Umbilical cord (tissue), 2 donors: ENCODE measurements around the gene ZBTB47. TPM values are rescaled to one million over a fixed set of nuclear protein-coding genes. Genes with fewer than 3 reads are reported as not detected.

Source experiments
- DNase-seq: peaks from one replicate; pipeline ENCODE4 v3.0.0-alpha.2; 2015; ENCODE audit warnings: low spot score
- total RNA-seq: library from RNA; depleted of rRNA; stranded (reverse); fragments of >200 nt; gene quantifications from one replicate; pipeline ENCODE4 v1.2.3, GENCODE V29; 2014; ENCODE audit warnings: low replicate concordance; ENCODE audit not compliant: insufficient read depth

The ZBTB47 gene
- total RNA-seq, 1 donor from 2014 or later, result 49.8 TPM

- peak; percentile 78 for DNase-seq
Observed at GRCh38 chr3:42652611-42653302, 740 bp upstream of the ZBTB47 start.

- no peak for DNase-seq
Observed at GRCh38 chr3:42653303-42653559, 266 bp upstream of the ZBTB47 start.

- peak; percentile 81 for DNase-seq
Observed at GRCh38 chr3:42654331-42655201, 1.1 kb downstream of the ZBTB47 start.

GRCh38 chr3:42655331-42655888 lies 1.9 kb downstream of the ZBTB47 start:
- peak; percentile 30 for DNase-seq

GRCh38 chr3:42655980-42656679 lies 2.6 kb downstream of the ZBTB47 start:
- DNase-seq, result peak; percentile 39

GRCh38 chr3:42656680-42657610 lies 3.4 kb downstream of the ZBTB47 start:
- DNase-seq, result no peak

GRCh38 chr3:42657675-42658074 lies 4.2 kb downstream of the ZBTB47 start:
- no peak for DNase-seq

GRCh38 chr3:42658091-42658770 lies 4.7 kb downstream of the ZBTB47 start:
- DNase-seq, result no peak

- no peak for DNase-seq
Observed at GRCh38 chr3:42658771-42659390, 5.4 kb downstream of the ZBTB47 start.

- DNase-seq, result no peak
Observed at GRCh38 chr3:42659451-42660130, 6.1 kb downstream of the ZBTB47 start.

- DNase-seq, result no peak
Observed at GRCh38 chr3:42660131-42660715, 6.7 kb downstream of the ZBTB47 start.

- no peak for DNase-seq
Observed at GRCh38 chr3:42660898-42661297, 7.4 kb downstream of the ZBTB47 start.

GRCh38 chr3:42661593-42662022 lies 8.1 kb downstream of the ZBTB47 start:
- DNase-seq, result no peak

GRCh38 chr3:42662037-42662812 lies 8.7 kb downstream of the ZBTB47 start:
- no peak for DNase-seq

GRCh38 chr3:42662813-42663535 lies 9.5 kb downstream of the ZBTB47 start:
- no peak for DNase-seq

- DNase-seq, result no peak
Observed at GRCh38 chr3:42663581-42664437, 10.3 kb downstream of the ZBTB47 start.

- no peak for DNase-seq
Observed at GRCh38 chr3:42664438-42664803, 10.9 kb downstream of the ZBTB47 start.
